HuH-7.5 (cell line): ENCODE data around the gene WWTR1.

Experiments used
- DNase-seq: peaks from one replicate; pipeline ENCODE4 v3.0.0; 2011; ENCODE audit warnings: low spot score

WWTR1 gene

GRCh38 chr3:149567381-149567780, 90.4 kb downstream of the WWTR1 start:
- no peak for DNase-seq

- DNase-seq, result no peak
Observed at GRCh38 chr3:149566292-149566975, 91.4 kb downstream of the WWTR1 start.

DNA sequence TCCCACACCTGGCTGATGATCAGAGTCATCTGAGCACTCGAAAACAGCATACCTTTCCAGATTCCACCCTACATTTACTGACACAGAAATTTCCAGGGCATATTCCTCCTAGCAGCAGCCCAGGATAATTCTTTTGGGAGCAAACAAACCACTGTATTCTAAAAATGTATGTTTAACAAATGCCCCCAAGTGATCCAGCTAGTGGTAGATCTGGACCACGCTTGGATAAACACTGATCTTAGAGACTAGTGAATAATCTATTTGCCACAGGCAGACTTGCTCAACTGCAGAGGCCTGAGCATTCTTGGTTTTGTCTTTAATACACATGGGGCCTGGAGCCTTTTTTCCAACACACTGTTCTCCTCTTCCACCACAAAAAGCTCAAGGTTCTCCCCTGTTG, 93.7 kb downstream of the WWTR1 start:
- no peak for DNase-seq

- DNase-seq, result no peak
Observed at GRCh38 chr3:149563114-149563513, 94.7 kb downstream of the WWTR1 start.

GRCh38 chr3:149560617-149561016, 97.2 kb downstream of the WWTR1 start:
- DNase-seq, result no peak

DNA sequence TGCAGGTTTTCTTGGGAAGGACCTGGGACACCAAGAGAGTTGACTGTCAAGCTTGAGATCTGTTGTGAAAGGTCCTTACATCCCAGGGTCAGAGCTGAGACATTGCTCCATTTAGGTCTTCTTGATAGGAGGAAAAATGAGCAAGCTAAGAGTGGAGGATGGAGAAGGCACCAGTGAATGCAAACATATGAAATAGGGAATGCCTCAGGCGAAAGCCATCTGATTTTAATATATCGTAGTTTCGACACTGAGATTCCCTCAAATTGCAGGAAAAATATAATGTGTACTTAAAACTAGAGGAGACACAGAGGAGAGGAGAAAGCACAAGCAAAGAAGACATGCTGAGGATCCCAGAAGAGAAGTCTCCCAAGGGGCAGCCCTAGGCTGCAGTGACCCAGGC, 97.8 kb downstream of the WWTR1 start:
- no peak for DNase-seq

DNA sequence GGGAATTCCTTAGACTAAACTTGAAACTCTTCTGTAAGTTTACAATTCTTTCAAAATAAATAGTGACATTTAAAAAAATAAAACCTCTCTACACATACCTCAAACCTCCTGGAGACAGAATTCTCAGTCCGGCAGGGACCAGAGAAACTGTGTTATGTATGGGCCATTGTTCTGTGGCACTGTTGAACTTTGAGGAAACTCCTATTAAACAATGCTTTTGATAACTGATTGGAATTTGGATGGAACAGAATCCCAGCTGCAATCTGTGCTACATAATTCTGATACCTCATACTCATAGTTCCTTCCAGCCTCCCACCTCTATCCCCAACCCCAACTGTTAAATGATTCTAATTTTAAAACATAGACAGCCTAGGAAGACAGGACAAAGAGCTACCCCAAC, 98.3 kb downstream of the WWTR1 start:
- no peak for DNase-seq

DNA sequence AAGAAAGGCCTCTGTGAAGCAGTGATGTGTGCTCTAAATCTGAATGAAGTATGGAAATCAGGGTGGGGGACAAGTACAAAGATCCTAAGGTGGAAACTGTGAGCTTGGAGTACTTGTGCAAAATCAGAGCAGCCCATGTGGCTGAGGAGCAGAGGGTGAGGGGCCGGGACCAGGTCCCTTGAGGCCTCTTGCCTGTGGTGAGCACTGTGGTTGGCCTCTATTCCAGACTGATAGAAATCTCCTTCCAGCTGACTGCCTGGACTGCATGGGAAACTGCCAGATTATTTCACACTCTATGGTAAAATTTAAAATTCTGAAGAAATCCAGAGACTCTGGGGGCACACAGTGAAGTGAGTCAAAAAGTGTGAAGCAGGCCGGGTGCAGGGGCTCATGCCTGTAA, 101.9 kb downstream of the WWTR1 start:
- no peak for DNase-seq

DNA sequence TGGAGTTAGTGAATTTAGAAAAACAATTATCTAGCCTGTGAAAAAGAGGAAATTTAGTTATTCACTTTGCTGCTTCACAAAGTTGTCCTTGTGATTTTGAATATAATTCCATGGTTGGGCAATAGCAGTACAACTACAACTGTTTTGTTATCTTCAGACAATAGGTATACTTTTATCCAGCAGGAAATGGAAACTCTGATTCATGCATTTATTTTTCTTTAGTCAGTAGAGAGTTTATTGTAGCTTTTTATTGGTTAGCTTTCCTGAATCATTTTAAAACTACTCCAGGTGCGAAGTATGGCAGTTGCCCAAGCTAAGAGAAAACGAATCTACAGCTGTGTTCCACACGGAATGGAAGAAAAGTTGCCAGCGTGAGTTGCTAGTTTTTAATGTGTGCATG, 103.0 kb downstream of the WWTR1 start:
- DNase-seq, result no peak

GRCh38 chr3:149553781-149554451, 103.9 kb downstream of the WWTR1 start:
- DNase-seq, result no peak

DNA sequence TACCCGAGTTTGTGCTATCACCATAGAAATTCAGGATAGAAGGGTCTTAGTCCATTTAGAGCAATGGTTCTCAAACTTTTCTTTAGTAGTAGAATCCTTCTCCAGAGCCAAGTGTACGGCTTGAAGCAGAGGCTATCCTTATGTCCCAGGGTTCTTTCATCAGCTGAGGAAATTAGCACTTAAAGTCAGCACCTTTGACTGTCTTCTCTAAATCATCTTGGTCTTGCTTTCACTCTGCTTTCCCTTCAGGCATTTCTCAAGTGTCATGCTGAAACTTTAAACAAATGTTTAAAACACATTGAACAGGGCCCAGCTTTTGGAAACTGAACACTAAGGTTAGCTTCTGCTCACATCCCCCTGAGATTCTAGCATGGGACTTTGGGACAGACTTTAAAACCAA, 105.1 kb downstream of the WWTR1 start:
- no peak for DNase-seq

- no peak for DNase-seq
Observed at GRCh38 chr3:149551500-149551899, 106.3 kb downstream of the WWTR1 start.

DNA sequence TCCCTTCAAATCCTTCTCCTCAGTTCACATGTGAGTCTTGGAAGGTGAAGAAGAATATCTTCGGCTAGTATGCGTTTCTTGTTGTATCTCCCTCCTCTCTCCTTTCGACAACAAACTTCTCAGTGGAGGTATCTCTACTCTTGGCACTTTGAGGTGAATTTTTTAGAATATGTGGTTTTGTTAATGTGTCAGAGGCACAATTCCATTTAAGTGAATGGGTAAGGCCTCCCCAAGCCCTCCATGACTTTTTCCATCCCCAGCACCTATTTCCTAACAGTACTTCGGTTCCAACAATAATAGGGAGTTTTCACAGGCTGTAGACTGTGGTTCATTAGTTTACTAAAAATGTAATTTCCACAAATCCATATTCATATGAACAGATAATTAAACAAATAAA, 109.2 kb downstream of the WWTR1 start:
- no peak for DNase-seq

DNA sequence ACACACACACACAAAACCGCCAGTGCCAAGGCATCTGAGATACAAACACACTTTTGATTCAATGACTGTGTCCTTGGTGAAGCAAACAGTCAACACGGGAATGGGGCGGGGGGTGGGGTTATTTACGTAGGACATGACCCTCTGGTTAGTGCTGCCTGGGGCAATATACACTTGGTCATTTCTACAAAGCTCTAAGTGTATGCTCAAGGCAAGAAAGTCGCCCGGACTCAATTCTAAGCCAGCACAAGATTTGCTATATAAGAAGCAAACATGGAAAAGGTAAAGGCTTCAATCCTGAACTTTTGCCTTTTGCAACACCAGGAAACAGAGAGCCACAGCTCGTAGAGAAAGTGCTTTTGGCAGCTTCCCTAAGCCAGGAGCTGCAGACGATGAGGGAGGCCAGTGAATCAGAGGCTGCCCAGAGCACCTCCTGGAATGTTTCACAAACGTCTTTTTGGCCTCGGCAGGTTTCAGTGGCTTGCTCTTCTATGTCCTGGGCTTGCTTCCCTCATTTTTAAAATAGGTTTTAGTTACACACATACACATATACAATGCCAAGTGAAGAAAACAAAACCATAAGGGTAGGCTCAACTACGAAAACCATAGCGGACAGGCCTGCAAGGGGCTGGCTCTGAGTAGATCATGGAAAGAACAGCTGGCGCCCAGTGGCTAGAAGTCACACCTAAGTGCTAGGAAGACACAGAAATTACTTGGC, 109.7 kb downstream of the WWTR1 start:
- DNase-seq, result peak; percentile 24

DNA sequence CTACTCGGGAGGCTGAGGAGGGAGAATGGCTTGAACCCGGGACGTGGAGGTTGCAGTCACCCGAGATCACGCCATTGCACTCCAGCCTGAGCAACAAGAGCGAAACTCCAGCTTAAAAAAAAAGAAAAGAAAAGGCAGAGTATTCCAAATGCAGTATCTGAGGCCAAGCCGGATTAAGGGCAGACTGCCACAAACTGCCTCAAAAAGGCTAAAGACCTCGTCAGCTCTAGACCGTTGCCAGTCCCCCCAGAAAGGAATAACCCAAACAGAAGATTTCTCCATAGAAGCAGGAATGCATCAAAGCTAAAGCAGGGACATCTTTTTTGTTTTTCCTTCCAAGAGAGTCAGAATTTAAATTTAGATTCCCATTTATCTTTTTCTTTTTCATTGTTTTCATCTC, 110.4 kb downstream of the WWTR1 start:
- no peak for DNase-seq

GRCh38 chr3:149545049-149545448, 112.8 kb downstream of the WWTR1 start:
- no peak for DNase-seq

- no peak for DNase-seq
Observed at GRCh38 chr3:149542375-149543312, 115.2 kb downstream of the WWTR1 start.

GRCh38 chr3:149541091-149541491, 116.7 kb downstream of the WWTR1 start:
- DNase-seq, result no peak

DNA sequence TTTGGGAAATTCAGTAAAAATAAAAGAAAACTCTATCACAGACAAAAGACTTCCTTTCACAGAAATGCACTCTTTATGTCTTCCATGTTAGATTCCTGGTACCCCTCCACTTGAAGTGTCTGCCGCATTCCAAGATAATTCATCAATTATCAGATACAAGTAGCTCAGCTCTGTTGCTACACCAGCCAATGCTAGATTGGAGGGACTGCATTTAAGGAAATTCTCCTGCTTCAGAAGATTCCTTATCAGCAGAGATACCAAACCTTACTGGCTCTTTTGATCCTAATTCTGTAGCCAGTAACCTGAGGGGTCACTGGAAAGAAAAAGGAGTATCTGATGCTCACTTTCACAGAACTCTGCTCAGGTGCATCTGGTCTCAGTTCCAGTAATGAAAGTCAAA, 119.5 kb downstream of the WWTR1 start:
- no peak for DNase-seq

DNA sequence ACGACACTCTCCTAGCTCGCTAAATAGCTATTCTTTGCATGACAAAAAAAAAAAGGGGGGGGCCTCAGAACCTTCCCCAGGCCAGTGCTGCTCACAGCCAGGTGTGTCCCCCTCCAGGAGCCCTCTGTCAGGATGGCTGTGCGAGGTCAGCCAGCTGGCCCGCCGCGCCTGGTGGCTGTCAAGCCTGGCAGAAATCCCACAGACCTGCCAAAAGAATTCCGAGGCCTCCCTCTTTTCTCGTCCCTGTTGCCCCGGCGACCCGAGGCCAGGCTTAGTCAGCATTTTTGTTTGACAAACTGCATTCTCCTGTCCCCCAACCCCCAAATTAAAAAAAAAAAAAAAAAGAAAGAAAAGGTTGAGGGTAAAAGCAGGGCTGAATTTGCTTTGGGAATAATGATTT, 121.4 kb downstream of the WWTR1 start:
- DNase-seq, result no peak

DNA sequence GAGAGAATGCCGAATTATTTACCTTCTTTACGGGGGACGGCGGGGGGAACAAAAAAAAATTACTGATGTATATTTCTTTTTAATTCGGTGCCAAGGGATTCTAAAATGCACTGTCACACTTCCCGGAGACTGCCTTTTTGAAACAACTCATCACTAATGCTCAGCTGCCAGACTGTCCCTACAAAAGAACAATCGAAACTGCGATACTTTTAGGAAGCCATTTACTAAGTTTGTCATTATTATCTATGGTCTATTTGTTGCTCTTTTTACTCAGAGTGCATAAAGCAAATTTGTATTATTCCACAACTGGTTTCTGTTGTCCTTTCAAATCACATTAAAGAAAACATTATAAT, 122.5 kb downstream of the WWTR1 start:
- DNase-seq, result no peak

DNA sequence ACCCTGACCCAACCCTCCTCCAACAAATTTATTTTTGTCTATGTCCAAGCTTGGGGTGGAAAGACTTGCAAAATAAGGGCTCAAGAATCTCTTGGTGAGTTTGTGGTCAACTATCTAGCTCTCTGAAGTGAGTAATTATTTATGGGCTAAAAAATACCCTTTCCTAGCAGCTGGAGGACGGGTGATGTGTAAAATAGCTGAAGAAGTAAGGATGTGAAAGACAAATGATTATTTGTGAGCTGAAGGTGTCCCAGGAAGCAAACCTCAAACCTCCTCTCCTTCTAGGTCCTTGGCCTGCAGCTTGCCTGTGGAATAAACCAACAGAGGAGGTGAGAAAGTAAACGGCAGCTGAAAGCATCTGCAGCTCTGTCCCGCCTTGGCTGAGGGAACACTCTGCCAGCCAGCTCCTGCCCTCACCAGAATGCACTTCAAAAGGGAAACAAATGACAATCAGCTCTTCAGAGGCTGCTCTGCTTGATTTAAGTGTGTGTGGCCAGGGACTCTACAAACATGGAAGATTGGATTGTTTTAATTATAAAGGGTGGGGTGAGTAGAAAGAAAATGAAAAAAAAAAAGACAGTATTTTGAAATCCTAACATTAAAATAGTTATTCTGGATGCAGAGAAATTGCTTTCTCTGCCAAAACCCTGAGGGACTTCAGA, 123.0 kb downstream of the WWTR1 start:
- no peak for DNase-seq
